ENCODE data around the gene TNFAIP3. TPM values are rescaled to one million over a fixed set of nuclear protein-coding genes. Genes with fewer than 3 reads are reported as not detected.

Gene TNFAIP3
- total and polyA plus RNA-seq, 2 donors (not counting 3 experiments of a cell fraction or from before 2014, with no cell fraction given) = 4.0 to 8.6 TPM

DNA sequence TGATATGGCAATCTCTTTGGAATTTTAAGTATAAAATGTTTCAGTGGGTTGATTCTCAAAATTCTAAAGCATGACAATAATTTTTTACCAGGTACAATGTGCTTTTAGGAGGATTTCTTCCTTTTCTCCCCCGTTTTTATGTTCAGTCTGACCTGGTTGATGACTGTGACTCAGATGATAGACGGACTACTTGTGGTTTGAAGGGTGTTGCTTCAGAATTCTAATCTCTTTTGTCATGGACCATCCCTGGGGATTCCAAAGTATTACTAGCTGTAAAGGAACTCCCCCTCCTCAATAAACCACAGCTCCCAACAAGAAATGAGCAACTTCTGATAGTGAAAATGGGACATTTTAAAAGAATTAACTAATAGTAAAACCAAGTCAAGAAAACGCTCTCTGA lies 34.9 kb upstream of the TNFAIP3 start:
- DNase-seq (ENCODE audit: low read depth, low spot score) = no peak

More for the DNA sequence above, 34.9 kb upstream of the TNFAIP3 start:
- dilution Hi-C loops (cut with MboI; ENCODE audit: extremely low pct_ligation_motif_present, low sequenced_read_pairs) = no loop called here
- H3K9me3 ChIP-seq (replicated peaks; ENCODE audit: control insufficient read depth, insufficient read depth, low read length) = no peaks in the 10 kb centered on the region
- H3K36me3 ChIP-seq (ENCODE audit: control insufficient read depth in 2 of 2, extremely low read depth in 1 of 2, insufficient read depth in 2 of 2, low read length in 2 of 2) = no peaks in the 10 kb centered on the region
- no peak overlapping the region for H3K4me3 ChIP-seq (replicated peaks in 1 of 3; ENCODE audit: insufficient read depth in 1 of 3, low read depth in 1 of 3, low read length in 3 of 3)
- no peaks in the 10 kb centered on the region for H3K4me1 ChIP-seq (ENCODE audit: control insufficient read depth, extremely low read depth, insufficient read depth, low read length)
- TF ChIP-seq GATA2 (IDR thresholded peaks at IDR 0.05; ENCODE audit: insufficient read depth, insufficient read length, low read depth, low read length) = no peak
- TF ChIP-seq, protein P1, sequence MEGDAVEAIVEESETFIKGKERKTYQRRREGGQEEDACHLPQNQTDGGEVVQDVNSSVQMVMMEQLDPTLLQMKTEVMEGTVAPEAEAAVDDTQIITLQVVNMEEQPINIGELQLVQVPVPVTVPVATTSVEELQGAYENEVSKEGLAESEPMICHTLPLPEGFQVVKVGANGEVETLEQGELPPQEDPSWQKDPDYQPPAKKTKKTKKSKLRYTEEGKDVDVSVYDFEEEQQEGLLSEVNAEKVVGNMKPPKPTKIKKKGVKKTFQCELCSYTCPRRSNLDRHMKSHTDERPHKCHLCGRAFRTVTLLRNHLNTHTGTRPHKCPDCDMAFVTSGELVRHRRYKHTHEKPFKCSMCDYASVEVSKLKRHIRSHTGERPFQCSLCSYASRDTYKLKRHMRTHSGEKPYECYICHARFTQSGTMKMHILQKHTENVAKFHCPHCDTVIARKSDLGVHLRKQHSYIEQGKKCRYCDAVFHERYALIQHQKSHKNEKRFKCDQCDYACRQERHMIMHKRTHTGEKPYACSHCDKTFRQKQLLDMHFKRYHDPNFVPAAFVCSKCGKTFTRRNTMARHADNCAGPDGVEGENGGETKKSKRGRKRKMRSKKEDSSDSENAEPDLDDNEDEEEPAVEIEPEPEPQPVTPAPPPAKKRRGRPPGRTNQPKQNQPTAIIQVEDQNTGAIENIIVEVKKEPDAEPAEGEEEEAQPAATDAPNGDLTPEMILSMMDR (IDR thresholded peaks at IDR 0.05; ENCODE audit: extremely low read depth in 1 of 2, insufficient read depth in 1 of 2, low read depth in 1 of 2, low read length in 2 of 2) = no peak
- TF ChIP-seq EZH2 (IDR thresholded peaks at IDR 0.05; ENCODE audit: borderline replicate concordance, low read depth, low read length, severe bottlenecking) = no peak
- TF ChIP-seq, protein P2, sequence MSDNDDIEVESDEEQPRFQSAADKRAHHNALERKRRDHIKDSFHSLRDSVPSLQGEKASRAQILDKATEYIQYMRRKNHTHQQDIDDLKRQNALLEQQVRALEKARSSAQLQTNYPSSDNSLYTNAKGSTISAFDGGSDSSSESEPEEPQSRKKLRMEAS (IDR thresholded peaks at IDR 0.05; ENCODE audit: insufficient read depth, insufficient read length) = no peak
- no peak for TF ChIP-seq POLR2AphosphoS5 (IDR thresholded peaks at IDR 0.05; ENCODE audit: insufficient read depth, low read depth, low read length)
- TF ChIP-seq POLR2A (IDR thresholded peaks at IDR 0.05; ENCODE audit: low read depth, low read length) = no peak
- TF ChIP-seq JUN (IDR thresholded peaks at IDR 0.05; ENCODE audit: borderline replicate concordance, insufficient read depth, insufficient read length, low read depth) = no peak
- no peak for TF ChIP-seq MYC (IDR thresholded peaks at IDR 0.05; ENCODE audit: low read depth, low read length)
- no peak for TF ChIP-seq FOS (IDR thresholded peaks at IDR 0.05; ENCODE audit: borderline replicate concordance, insufficient read depth, low read length)
- FAIRE-seq = no peak
- no peak overlapping the region for H3K9ac ChIP-seq (replicated peaks; ENCODE audit: extremely low read depth, insufficient read depth, low read length)
- intact Hi-C loops (cut with micrococcal nuclease) = no loop called here
- no peaks in the 10 kb centered on the region for H3K79me2 ChIP-seq (ENCODE audit: control insufficient read depth, insufficient read depth, low read length)
- ChIA-PET CTCF (no interaction called here), POLR2A (no interaction called here)
- peaks cover 2% of the 10 kb centered on the region for H4K20me1 ChIP-seq (replicated peaks; ENCODE audit: control insufficient read depth, extremely low read depth, insufficient read depth, low read length)
- H3K9me1 ChIP-seq (replicated peaks; ENCODE audit: control insufficient read depth, extremely low read depth, insufficient read depth, low read length) = no peaks in the 10 kb centered on the region
- no TSS peak for BruUV-seq (replicated peaks)
- no peak overlapping the region for H3K27ac ChIP-seq (ENCODE audit: insufficient read depth, low read depth, low read length)
- H3K27me3 ChIP-seq (ENCODE audit: control insufficient read depth in 2 of 2, insufficient read depth in 2 of 2, low read length in 2 of 2) = no peaks in the 10 kb centered on the region
- H2AFZ ChIP-seq (ENCODE audit: low read depth, low read length) = no peak overlapping the region
- H3K4me2 ChIP-seq (ENCODE audit: insufficient read depth, low read length) = no peak overlapping the region
